NCI-H1694 (cell line): ENCODE data around the gene NPAT.
"Not testable (repeated sequence)": the region's sequence is repeated elsewhere in the genome, so short reads cannot be mapped to it uniquely, and the experiment has no call there.

Experiments
- DNase-seq: peaks from one replicate; lab custom pipeline; 2025; lab: John Stamatoyannopoulos, UW

Gene NPAT

DNA sequence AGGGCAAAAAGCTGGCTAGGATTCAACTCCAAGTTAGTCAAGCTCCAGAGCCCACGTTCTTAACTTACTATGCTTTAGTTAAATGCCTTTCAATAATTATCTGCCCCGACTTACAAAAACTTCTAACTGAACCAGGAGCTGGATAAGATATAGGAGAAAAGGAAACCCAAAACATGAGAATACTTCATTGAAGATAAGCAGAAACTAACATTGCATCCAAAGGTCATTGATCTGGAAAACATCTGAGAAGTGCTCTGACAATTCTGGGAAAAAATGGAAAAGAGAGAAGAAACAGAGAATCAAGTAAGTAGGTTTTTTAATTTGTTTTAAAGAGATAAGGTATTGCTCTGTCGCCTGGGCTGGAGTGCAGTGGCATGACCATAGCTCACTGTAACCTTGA is 73.9 kb downstream of the NPAT start:
- DNase-seq: no peak

DNA sequence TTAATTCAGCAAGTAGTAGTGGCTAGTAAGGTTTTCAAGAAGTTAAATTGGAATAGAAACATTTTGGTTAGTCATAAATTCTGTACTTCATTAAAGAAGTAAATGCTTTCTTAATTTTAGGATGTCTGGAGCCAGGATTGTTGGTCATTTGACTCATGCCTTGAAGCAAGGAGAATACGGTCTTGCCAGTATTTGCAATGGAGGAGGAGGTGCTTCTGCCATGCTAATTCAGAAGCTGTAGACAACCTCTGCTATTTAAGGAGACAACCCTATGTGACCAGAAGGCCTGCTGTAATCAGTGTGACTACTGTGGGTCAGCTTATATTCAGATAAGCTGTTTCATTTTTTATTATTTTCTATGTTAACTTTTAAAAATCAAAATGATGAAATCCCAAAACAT is 75.3 kb downstream of the NPAT start:
- DNase-seq: no peak

DNA sequence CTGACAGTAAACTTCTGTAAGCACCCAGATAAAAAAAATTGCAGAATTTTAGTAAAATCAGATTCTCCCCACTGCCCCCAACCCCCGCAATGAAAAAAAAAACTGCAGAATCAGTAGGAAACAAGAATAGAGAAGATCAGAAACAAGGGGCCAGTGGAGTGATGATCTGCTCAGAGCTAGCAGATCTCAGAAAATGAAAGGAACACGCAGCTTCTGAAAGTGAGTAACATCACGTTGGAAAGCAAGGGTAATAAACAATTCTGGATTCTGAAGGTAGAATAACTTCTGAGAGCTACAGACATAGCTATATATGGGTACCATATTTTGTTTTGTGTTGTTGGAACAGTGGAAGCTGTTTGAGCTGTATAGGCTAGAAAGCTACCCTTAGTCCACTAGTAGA is 77.8 kb downstream of the NPAT start:
- DNase-seq: no peak

DNA sequence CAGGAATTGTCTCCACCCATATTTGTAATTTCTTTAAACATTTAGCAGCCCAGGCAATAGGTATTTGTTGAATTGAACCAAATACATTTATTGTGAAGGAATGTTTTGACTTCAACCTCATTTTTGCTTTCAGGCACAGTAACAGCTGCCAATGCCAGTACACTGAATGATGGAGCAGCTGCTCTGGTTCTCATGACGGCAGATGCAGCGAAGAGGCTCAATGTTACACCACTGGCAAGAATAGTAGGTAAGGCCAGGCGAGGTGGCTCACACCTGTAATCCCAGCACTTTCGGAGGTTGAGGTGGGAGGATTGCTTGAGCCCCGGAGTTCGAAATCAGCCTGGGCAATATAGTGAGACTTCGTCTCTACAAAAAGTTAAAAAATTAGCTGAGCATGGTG is 80.1 kb downstream of the NPAT start:
- DNase-seq: no peak

DNA sequence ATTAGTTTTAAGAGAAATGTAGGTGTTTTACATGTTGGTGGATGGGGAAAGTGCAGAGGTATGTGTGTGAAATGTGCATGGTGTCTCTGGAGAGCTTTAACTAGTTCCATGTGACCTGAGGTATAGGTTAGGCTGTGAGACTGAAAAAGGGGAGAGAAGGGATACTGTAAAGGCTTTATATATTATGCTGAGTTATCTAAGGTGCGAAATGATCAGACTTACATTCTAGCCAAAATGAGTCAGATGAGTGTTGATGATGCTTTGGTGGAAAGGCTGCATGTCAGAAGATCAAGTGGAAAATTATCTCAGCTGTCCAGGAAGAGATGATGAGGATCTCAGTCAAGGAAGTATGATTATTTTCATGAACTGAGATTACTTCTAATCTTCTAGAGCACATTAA is 85.2 kb downstream of the NPAT start:
- no peak for DNase-seq

DNA sequence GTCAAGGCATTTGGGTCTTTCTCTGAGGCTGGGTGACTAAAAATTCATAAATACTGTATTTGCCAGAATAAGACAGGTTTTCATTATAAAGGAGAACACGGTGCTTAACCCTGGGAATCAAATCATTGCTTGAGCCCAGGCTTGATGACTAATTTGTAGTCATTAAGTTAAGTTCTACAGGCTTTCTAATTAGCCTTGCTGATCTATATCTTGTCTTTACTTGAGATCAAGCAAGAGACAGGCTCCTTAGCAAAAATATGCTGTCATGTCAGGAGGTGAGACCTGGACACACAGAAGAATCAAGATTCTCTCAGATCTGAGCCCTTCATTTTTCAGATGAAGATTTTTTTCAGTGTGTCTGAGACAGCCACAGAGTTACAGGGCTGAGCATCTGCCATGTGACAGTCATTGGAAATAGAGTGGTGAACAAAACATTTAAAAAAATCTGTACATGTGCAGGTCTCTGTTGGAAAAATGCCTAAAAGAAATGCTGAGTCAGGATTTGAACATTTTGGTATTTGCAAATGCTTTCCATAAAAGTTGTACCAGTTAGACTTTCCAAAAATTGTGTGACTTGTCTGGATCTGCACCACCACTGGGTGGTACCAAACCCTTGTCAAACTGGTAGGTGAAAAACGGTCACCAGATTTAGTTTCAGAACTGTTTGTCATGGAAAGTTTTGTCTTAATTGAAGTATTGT is 86.4 kb downstream of the NPAT start:
- DNase-seq: no peak

DNA sequence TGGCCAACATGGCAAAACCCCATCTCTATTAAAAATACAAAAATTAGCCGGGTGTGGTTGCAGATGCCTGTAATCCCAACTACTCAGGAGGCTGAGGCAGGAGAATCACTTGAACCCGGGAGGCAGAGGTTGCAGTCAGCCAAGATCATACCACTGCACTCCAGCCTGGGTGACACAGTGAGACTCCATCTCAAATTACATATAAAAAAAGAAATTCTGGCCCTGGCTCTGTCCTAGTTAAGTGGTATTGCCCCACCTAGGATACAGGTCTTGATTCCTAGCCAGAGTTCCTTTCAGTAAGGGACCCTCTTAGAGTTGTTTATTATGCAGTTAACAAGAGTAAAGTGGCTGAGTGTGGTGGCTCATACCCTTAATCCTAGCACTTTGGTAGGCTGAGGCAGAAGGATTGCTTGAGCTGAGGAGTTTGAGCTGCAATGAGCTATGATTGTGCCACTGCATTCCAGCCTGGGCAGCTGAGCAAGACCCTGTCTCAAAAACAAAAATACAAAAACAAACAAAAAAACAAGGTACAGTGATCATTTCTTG is 89.4 kb downstream of the NPAT start:
- DNase-seq: not testable (repeated sequence)

DNA sequence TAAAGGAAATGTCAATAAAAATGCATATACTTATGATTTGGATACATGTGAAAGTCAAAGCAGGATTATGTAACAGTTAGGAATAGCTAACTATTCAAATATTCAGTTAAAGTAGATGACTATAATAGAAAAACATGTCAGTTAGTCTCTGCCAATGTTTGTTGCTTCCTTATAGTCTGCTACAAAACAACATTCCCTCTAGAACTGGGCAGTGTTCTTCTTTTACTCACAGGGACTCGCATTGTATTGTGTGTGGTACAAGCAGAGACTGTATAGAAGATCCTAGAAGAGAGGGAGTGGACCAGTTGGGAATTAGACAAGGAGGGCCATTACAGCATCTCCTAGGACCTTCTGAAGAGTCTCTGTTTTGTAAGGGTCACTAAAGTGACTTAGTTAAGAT is 90.4 kb downstream of the NPAT start:
- no peak for DNase-seq

DNA sequence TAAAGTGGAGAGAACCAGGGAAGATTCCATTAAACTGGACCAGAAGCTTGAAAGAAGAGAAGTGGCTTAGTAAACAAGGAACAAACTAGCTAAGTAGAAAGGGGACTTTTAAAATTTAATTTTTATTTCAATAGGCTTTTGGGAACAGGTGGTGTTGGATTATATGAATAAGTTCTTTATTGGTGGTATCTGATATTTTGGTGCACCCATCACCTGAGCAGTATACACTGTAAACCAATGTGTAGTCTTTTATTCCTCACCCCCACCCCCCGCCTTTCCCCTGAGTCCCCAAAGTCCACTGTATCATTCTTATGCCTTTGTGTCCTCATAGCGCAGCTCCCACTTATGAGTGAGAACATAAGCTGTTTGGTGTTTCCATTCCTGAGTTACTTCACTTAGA is 93.7 kb downstream of the NPAT start:
- no peak for DNase-seq

DNA sequence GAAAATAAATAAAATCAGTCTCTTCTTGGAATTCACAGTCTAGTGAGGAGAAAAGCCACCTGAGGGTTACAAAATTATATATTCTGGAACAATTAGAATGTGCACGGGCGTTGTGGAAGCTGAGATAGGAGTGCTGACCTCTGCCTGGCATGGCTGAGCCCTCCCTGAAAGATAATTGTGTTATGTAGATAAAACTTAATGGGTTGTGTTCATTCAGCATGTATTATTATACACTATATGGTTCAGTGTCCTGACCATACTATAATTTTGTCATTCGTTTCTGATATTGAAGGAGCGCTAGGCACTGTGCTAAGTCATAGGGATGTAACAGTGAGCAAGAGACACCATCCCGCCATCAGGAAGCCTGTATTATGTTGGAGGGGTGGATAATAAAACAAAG is 97.3 kb downstream of the NPAT start:
- no peak for DNase-seq

DNA sequence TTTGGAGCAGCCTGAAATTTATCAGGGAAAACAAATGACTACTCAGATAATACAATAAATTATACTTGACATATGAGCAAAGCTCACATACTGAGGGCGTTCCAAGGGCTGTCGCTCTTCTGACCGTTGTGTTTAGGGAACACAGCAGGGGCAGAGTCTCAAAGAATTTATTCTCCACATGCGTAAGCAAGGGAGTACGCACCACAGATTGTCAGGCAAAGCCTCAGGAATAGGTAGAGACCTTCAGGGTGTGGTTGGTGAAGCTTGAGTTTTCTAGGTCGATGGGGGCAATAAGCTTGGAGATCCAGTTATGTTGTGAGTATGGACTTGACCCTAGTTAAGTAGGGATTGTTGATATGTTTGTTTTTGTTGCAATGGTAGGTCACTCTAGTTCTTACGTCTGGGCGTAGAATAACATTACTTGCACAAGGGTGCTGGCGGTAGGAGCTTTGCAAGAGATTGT is 100.2 kb downstream of the NPAT start:
- DNase-seq: no peak

DNA sequence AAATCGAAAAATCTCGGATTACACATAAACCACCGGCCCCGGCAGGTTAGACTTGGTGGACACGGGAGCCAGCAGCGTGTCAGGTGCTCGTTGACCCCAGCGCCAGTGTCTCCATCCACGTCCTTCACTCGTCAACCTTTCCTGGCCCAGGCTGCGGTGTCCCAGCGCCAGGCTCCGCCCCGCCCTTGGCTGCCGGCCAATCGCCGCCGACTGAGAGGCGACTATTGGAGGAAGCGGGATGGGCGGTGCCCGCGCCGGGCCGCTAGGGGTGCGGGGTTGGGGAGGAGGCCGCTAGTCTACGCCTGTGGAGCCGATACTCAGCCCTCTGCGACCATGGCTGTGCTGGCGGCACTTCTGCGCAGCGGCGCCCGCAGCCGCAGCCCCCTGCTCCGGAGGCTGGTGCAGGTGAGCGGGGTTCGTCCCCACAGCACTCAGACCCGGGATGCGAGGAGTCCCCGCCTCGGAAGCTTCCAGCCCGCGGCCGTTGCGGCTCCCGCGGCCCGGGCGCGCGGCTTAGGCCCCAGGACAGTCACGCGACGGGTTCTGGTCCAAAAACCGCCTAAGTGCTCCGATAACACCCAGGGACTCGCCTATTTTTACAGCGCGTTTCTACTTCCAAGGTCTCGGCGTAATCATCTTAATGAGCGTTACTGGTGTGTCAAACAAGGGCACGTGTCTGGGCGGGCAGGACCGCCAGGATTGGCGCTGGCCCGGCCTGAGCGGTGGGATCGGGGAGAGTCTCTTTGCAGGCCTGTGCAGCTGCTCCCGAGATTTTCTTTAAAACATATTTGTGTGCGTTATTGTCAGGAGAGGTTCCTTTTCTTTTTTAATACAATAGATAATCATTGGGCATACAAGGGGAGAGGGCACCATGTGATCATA is 100.9 kb downstream of the NPAT start, which contains the start of gene ACAT1:
Gene ACAT1, plus strand, starts transcription at position 294 of the 882 bp plus-strand sequence. Its CDS starts 40 bp downstream, at position 334.
- peak; percentile 66 for DNase-seq

DNA sequence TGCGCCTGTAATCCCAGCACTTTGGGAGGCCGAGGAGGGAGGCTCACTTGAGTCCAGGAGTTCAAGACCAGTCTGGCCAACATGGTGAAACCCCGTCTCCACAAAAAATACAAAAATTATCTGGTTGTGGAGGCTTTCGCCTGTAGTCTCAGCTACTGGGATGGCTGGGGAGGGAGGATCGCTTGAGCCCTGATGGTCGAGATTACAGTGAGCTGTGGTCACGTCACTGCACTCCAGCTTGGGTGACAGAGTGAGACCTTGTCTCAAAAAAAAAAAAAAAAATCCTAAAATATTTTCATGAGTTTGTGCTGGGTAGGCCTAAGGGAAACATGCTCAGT is 101.5 kb downstream of the NPAT start:
- DNase-seq: not testable (repeated sequence)

DNA sequence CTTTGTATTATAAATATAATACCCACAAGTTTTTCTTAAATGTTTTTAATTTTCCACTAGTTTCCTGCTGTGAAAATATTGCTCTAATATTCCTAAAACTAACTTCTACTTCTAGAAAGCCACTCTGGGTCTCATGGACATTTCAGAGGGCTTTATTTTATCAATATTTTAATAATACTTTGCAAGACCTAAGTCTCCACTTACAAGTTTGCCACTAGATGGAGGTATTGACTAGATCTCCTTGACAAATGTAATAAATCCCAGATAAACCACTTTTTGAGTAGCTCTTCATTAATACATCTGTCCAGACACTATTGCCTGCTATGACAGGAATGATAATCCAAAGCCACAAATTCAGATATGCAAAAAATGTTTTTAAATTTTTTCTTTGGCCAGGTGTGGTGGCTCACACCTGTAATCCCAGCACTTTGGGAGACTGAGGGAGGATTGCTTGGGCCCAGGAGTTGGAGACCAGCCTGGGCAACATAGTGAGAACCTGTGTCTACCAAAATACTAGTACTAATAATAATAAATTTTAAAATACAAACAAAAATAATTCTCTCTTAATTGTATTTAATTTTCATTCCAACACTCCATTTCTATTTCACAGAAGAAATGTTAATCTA is 104.6 kb downstream of the NPAT start:
- DNase-seq: peak; percentile 3

DNA sequence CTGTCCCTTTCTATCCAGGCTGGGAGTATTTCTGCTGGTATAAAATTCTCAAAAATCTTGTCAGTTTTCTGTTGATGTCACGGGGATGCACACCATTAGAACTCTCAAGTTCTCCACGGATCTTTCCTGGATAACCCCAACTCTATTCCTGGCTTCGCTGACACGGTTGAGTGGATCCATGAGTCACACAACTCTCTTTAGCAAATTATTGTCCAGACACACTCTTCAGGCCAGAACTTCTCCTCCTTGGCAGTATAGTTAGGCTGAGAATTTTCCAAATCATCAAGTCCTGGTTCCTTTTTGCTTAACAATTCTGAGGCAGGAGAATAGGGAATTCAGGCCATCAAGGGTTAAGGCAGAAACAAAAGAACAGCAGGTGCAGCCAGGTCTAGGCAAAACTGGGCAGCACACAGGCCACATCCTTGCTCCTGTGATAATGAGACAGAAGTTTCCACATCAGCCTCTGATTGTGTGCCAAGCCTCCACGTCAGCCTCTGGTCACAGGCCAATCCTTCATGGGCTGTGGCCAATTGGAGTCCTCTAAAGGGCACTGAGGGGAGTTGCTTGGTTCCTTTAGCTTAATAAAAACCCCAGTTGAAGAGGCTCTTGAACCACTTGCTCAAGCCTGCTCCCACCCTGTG is 106.8 kb downstream of the NPAT start:
- DNase-seq: peak; percentile 20

DNA sequence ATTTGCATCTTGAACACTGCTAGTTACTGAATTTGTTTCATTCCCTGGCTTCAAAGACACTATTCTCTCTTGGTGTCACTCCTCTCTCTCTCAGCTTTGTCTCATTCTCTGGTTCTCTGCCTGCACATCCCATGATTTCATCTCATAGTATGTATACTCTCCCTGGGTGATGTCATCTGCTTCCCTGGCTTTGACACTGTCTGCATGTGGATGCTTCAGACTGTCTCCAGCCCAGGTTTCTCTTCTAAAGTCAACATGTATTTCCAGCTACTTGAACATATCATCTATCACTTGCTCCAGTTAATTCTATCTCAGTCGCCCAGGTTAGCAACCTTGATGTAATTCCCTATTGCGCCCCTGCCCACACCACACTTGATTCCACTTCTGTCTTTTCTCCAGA is 110.4 kb downstream of the NPAT start:
- DNase-seq: no peak

DNA sequence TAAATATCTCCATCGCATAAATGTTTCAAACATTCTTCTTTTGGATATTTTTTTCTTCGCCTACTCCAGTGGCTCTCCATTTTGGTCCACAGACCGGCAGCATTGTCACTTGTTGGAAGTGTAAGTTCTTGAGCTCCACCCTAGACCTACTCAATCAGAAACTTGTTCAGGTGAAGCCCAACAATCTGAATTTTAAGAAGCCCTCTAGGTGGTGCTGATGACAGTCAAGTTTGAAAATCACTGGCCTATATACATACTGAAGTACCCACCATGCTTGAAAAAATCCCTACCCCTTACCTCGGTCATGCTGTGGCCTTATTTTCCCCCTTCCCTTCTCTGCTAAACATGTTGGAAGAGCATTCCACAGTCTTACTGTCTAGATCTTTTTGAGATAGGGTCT is 111.3 kb downstream of the NPAT start:
- no peak for DNase-seq
